Ovary (tissue), 3 donors: ENCODE data around the gene TAC4.

Experiments
- EP300 ChIP-seq: sonication (generic); formaldehyde crosslinking; IDR thresholded peaks from one replicate; pipeline ENCODE4 v1.6.1; 2017; ENCODE audit warnings: antibody characterized with exemption
- POLR2A ChIP-seq: fragments of 450-650 bp; IDR thresholded peaks from one replicate; pipeline ENCODE4 v1.6.1; 2017; ENCODE audit warnings: antibody characterized with exemption, mild to moderate bottlenecking, moderate library complexity
- TF ChIP-seq, protein P1 (sequence below), 3 donors: fragments of 450-650 bp in 2 of 3; fragments of 200-600 bp in 1 of 3; IDR thresholded peaks; one replicate each; pipeline versions ENCODE4 v1.5.1 to v1.8.0; 2016 to 2022; ENCODE audit warnings: antibody characterized with exemption in 3 of 3, mild to moderate bottlenecking in 1 of 3
- donor health status: DM: no; HTN: no; CAD: no.

- TF ChIP-seq EP300 (no peak), POLR2A (no peak)
- TF ChIP-seq, protein P1, sequence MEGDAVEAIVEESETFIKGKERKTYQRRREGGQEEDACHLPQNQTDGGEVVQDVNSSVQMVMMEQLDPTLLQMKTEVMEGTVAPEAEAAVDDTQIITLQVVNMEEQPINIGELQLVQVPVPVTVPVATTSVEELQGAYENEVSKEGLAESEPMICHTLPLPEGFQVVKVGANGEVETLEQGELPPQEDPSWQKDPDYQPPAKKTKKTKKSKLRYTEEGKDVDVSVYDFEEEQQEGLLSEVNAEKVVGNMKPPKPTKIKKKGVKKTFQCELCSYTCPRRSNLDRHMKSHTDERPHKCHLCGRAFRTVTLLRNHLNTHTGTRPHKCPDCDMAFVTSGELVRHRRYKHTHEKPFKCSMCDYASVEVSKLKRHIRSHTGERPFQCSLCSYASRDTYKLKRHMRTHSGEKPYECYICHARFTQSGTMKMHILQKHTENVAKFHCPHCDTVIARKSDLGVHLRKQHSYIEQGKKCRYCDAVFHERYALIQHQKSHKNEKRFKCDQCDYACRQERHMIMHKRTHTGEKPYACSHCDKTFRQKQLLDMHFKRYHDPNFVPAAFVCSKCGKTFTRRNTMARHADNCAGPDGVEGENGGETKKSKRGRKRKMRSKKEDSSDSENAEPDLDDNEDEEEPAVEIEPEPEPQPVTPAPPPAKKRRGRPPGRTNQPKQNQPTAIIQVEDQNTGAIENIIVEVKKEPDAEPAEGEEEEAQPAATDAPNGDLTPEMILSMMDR (IDR thresholded peaks at IDR 0.05) = no peak
These were observed 43.0 kb upstream of the TAC4 start for GRCh38 chr17:49890852-49891251.
